Mesenchymal stem cell (in vitro differentiated cells and primary cell): ENCODE measurements around the gene MAPK12.

Source experiments
- DNase-seq: peaks from one replicate; pipeline ENCODE4 v3.0.0-alpha.2; 2013
- H2AFZ ChIP-seq: one replicate; pipeline ENCODE4 v1.6.1; 2013; ENCODE audit warnings: low read depth, mild to moderate bottlenecking, control low read depth, inconsistent platforms, low read length, moderate library complexity
- H2AK5ac ChIP-seq: 2 replicates; pipeline ENCODE4 v1.6.1; 2013; ENCODE audit warnings: low read length, moderate library complexity, mild to moderate bottlenecking, inconsistent platforms; ENCODE audit not compliant: severe bottlenecking
- H2BK120ac ChIP-seq: one replicate; pipeline ENCODE4 v1.6.1; 2013; ENCODE audit warnings: low read depth, mild to moderate bottlenecking, inconsistent platforms, low read length, moderate library complexity
- H2BK12ac ChIP-seq, 2 experiments: one replicate each; pipeline ENCODE4 v1.6.1; 2013; ENCODE audit warnings: inconsistent platforms in 2 of 2, low read length in 2 of 2, mild to moderate bottlenecking in 2 of 2, moderate library complexity in 2 of 2, control low read depth in 1 of 2
- H2BK15ac ChIP-seq: one replicate; pipeline ENCODE4 v1.6.1; 2013; ENCODE audit warnings: mild to moderate bottlenecking, low read depth, inconsistent platforms; ENCODE audit not compliant: poor library complexity, severe bottlenecking
- H2BK5ac ChIP-seq: 2 replicates; pipeline ENCODE4 v1.6.1; 2013; ENCODE audit warnings: low read depth, mild to moderate bottlenecking, low read length, control low read depth, inconsistent platforms; ENCODE audit not compliant: poor library complexity, severe bottlenecking
- H3K14ac ChIP-seq, 2 experiments: one replicate each; pipeline ENCODE4 v1.6.1; 2013; ENCODE audit warnings: inconsistent platforms in 2 of 2, low read length in 2 of 2, control low read depth in 1 of 2, mild to moderate bottlenecking in 1 of 2, moderate library complexity in 1 of 2
- H3K18ac ChIP-seq, 2 experiments: one replicate each; pipeline ENCODE4 v1.6.1; 2013; ENCODE audit warnings: inconsistent platforms in 2 of 2, low read length in 2 of 2, control low read depth in 1 of 2, low read depth in 1 of 2, mild to moderate bottlenecking in 1 of 2
- H3K23ac ChIP-seq, 2 experiments: one replicate each; pipeline ENCODE4 v1.6.1; 2013; ENCODE audit warnings: inconsistent platforms in 2 of 2, low read length in 2 of 2, mild to moderate bottlenecking in 2 of 2, moderate library complexity in 2 of 2, control low read depth in 1 of 2
- H3K27ac ChIP-seq: 2 replicates; pipeline ENCODE4 v1.5.1; 2013; ENCODE audit warnings: mild to moderate bottlenecking, moderate library complexity, low read length, control low read depth, inconsistent platforms; ENCODE audit not compliant: poor library complexity, severe bottlenecking
- H3K27me3 ChIP-seq, 2 experiments: 2 replicates each; pipeline versions ENCODE4 v1.6.1 to v1.7.0; 2013; ENCODE audit warnings: low read length in 2 of 2, mild to moderate bottlenecking in 2 of 2, moderate library complexity in 2 of 2, control low read depth in 1 of 2, inconsistent platforms in 1 of 2; ENCODE audit not compliant: control insufficient read depth in 1 of 2, insufficient read depth in 1 of 2
- H3K36me3 ChIP-seq, 2 experiments: 2 replicates each; pipeline versions ENCODE4 v1.6.1 to v1.7.0; 2013; ENCODE audit warnings: low read length in 2 of 2, control low read depth in 1 of 2, inconsistent platforms in 1 of 2, low read depth in 1 of 2, mild to moderate bottlenecking in 1 of 2; ENCODE audit not compliant: insufficient read depth in 2 of 2, control insufficient read depth in 1 of 2
- H3K4ac ChIP-seq, 2 experiments: one replicate each; pipeline ENCODE4 v1.6.1; 2013; ENCODE audit warnings: inconsistent platforms in 2 of 2, low read length in 2 of 2, mild to moderate bottlenecking in 2 of 2, moderate library complexity in 2 of 2, control low read depth in 1 of 2, low read depth in 1 of 2
- H3K4me1 ChIP-seq: 2 replicates; pipeline ENCODE4 v1.6.1; 2013; ENCODE audit warnings: low read depth, low read length, control low read depth; ENCODE audit not compliant: control insufficient read depth, insufficient read depth
- H3K4me2 ChIP-seq: 2 replicates; pipeline ENCODE4 v1.6.1; 2013; ENCODE audit warnings: low read length, mild to moderate bottlenecking, inconsistent platforms; ENCODE audit not compliant: poor library complexity, severe bottlenecking
- H3K4me3 ChIP-seq, 2 experiments: 2 replicates each; pipeline versions ENCODE4 v1.5.1 to v1.7.0; 2013; ENCODE audit warnings: low read length in 2 of 2, mild to moderate bottlenecking in 2 of 2, control low read depth in 1 of 2, low read depth in 1 of 2; ENCODE audit not compliant: insufficient read depth in 1 of 2
- H3K79me1 ChIP-seq: replicated peaks from 2 replicates; pipeline ENCODE4 v1.6.1; 2013; ENCODE audit warnings: mild to moderate bottlenecking, control low read depth, low read length, inconsistent platforms; ENCODE audit not compliant: poor library complexity, severe bottlenecking
- H3K9ac ChIP-seq: 2 replicates; pipeline ENCODE4 v1.7.0; 2013; ENCODE audit warnings: mild to moderate bottlenecking, low read length, moderate library complexity
- H3K9me3 ChIP-seq: 2 replicates; pipeline ENCODE4 v1.7.0; 2013; ENCODE audit warnings: mild to moderate bottlenecking, low read length; ENCODE audit not compliant: control insufficient read depth
- H4K8ac ChIP-seq: one replicate; pipeline ENCODE4 v1.6.1; 2013; ENCODE audit warnings: inconsistent platforms, mild to moderate bottlenecking, low read length, moderate library complexity
- H4K91ac ChIP-seq: one replicate; pipeline ENCODE4 v1.6.1; 2013; ENCODE audit warnings: mild to moderate bottlenecking, low read length, inconsistent platforms
- WGBS: methylation state at CpG from one replicate; pipeline ENCODE4 v1.1.7; 2013; ENCODE audit warnings: mixed read lengths; 5-methylcytosine and 5-hydroxymethylcytosine counted together

MAPK12 gene

DNA sequence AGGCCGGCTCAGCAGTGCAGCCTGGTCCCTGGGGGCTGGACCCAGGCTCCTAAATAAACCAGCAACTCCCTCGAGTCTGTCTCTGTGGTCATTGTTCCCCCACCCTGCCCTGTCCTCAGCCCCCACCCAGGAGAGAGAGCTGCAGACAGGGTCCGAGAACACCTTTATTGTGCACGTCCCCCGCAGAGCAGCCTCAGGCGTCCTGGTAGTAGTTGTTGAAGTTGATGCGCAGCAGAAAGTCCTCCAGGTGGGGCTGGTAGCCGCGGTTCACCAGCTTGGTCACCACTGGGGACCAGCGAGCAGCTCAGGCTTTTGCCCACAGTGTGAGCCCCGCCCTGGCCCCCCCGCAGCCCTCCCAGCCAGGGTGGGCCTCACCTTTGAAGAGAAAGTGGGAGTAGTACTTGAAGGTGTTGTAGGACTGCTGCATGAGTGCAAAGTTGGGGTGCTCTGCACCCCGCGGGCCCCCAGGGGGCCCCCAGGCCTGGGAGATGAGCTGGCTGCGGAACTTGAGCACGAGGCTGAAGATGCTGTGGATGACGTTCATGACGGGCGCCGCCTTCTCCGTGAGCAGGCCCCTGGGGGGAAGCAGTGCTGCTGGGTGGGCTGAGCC is 43.8 kb downstream of the MAPK12 start:
- H4K8ac ChIP-seq, result no peak overlapping the region

GRCh38 chr22:50216684-50217520 is 44.6 kb downstream of the MAPK12 start:
- no peak overlapping the region for H3K4ac ChIP-seq
- WGBS, result 98% methylated on average over 57 of the region's 57 CpGs

More for the DNA sequence above, 43.8 kb downstream of the MAPK12 start:
- Histone ChIP-seq H2BK120ac (no peak overlapping the region), H3K23ac (no peak overlapping the region), H3K36me3 (peaks cover 91 to 93% of the 10 kb centered on the region in 2 experiments), H3K79me1 (peaks cover 22% of the 10 kb centered on the region), H3K18ac (no peak overlapping the region), H2BK15ac (no peak overlapping the region), H2BK5ac (no peak overlapping the region), H3K4ac (no peak overlapping the region), H3K27ac (no peak overlapping the region), H3K4me2 (no peak overlapping the region), H4K91ac (no peak overlapping the region), H3K9me3 (no peaks in the 10 kb centered on the region), H2AK5ac (no peak overlapping the region), H3K27me3 (no peaks in the 10 kb centered on the region), H2AFZ (no peak overlapping the region), H2BK12ac (no peak overlapping the region), H3K4me1 (peaks cover 10% of the 10 kb centered on the region), H3K9ac (no peak overlapping the region), H3K4me3 (no peak overlapping the region), H3K14ac (no peak overlapping the region)
- WGBS, result 92% methylated on average over 21 of the region's 21 CpGs
- no peak for DNase-seq

DNA sequence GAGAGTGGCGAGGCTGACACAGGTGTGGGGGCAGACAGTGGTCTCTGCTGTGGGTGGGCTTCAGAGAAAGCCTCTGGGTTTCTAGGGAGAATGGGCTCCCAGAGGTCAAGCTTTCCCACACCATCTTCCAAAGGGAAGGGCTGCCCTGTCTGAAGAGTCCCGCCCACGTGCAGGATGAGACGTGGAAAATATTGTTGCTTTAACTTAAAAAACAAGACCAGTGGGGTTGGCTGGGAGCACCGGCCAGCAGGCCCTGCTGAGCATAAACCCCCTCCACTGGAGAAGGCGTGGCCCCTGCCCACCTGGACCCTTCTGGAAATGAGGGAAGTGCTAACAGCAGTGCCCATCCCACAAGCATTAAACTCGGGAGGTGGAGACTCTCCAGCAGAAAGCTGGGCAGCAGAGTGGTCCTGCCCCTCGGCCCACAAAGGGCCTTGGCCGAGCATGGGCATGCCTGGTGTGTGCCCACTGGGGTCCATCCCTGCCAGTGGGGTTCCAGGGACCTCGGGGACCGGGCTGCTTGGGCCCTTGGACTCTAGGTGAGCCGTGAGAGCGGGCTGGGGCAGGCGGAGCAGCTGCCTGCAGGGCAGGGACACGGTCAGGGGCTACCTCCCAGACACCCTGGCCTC is 45.3 kb downstream of the MAPK12 start:
- no peak for DNase-seq
- no peak overlapping the region for H4K91ac ChIP-seq
- H3K18ac ChIP-seq, result no peak overlapping the region
- H3K79me1 ChIP-seq, result peaks cover 22% of the 10 kb centered on the region
- no peak overlapping the region for H4K8ac ChIP-seq
- H3K4me2 ChIP-seq, result no peak overlapping the region
- H2BK5ac ChIP-seq, result no peak overlapping the region
- no peak overlapping the region for H2AK5ac ChIP-seq
- no peak overlapping the region for H2AFZ ChIP-seq
- no peak overlapping the region for H2BK120ac ChIP-seq
- H3K36me3 ChIP-seq, result peaks cover 82 to 91% of the 10 kb centered on the region in 2 experiments
- no peak overlapping the region for H3K4ac ChIP-seq
- H3K27me3 ChIP-seq, result no peaks in the 10 kb centered on the region
- no peak overlapping the region for H2BK12ac ChIP-seq
- H3K27ac ChIP-seq, result no peak overlapping the region
- H3K4me1 ChIP-seq, result peaks cover 8% of the 10 kb centered on the region
- H3K23ac ChIP-seq, result no peak overlapping the region
- no peaks in the 10 kb centered on the region for H3K9me3 ChIP-seq
- no peak overlapping the region for H3K4me3 ChIP-seq
- H2BK15ac ChIP-seq, result no peak overlapping the region
- no peak overlapping the region for H3K9ac ChIP-seq
- 93% methylated on average over 15 of the region's 15 CpGs for WGBS
- no peak overlapping the region for H3K14ac ChIP-seq

More at GRCh38 chr22:50216684-50217520, 44.6 kb downstream of the MAPK12 start:
- H2BK5ac ChIP-seq, result no peak overlapping the region
- peaks cover 88 to 93% of the 10 kb centered on the region in 2 experiments for H3K36me3 ChIP-seq
- H3K4me2 ChIP-seq, result no peak overlapping the region
- H3K4me3 ChIP-seq, result no peak overlapping the region
- H3K27me3 ChIP-seq, result no peaks in the 10 kb centered on the region
- DNase-seq, result no peak
- H3K9me3 ChIP-seq, result no peaks in the 10 kb centered on the region
- peaks cover 24% of the 10 kb centered on the region for H3K79me1 ChIP-seq
- H3K18ac ChIP-seq, result no peak overlapping the region
- H3K4me1 ChIP-seq, result peaks cover 8% of the 10 kb centered on the region
- H3K14ac ChIP-seq, result no peak overlapping the region
- no peak overlapping the region for H2BK15ac ChIP-seq
- H2BK120ac ChIP-seq, result no peak overlapping the region
- H3K27ac ChIP-seq, result no peak overlapping the region
- no peak overlapping the region for H2AFZ ChIP-seq
- no peak overlapping the region for H3K23ac ChIP-seq
- H4K8ac ChIP-seq, result no peak overlapping the region
- H2AK5ac ChIP-seq, result no peak overlapping the region
- H3K9ac ChIP-seq, result no peak overlapping the region
- H2BK12ac ChIP-seq, result no peak overlapping the region
- no peak overlapping the region for H4K91ac ChIP-seq
